ENCODE data around the gene MTA1. TPM values are rescaled to one million over a fixed set of nuclear protein-coding genes. Genes with fewer than 3 reads are reported as not detected.

MTA1 gene
- 100 to 1,000 TPM in 2 of 12 donors, 10 to 100 TPM in 9, not detected in 1; 63.7 to 114 (median 75.3) TPM for polyA plus RNA-seq (ENCODE audit: insufficient read length in 12 of 12)
- long read RNA-seq, donor 1, partial matches to known transcripts: 8 of 19 reads
- long read RNA-seq, donor 1, other reads (novel, unspliced or antisense): 0 of 19 reads
- long read RNA-seq, donor 2, partial matches to known transcripts: 7 of 14 reads
- long read RNA-seq, donor 2, other reads (novel, unspliced or antisense): 0 of 14 reads
- long read RNA-seq, donor 3, partial matches to known transcripts: 5 of 11 reads
- long read RNA-seq, donor 3, other reads (novel, unspliced or antisense): 0 of 11 reads
- long read RNA-seq, donor 4, partial matches to known transcripts: 0 of 2 reads
- long read RNA-seq, donor 4, other reads (novel, unspliced or antisense): 0 of 2 reads
- long read RNA-seq, donor 5, partial matches to known transcripts: 0 of 3 reads
- long read RNA-seq, donor 5, other reads (novel, unspliced or antisense): 0 of 3 reads
- long read RNA-seq, donor 6, partial matches to known transcripts: 0 of 3 reads
- long read RNA-seq, donor 6, other reads (novel, unspliced or antisense): 0 of 3 reads
- long read RNA-seq, donor 7, partial matches to known transcripts: 0 of 3 reads
- long read RNA-seq, donor 7, other reads (novel, unspliced or antisense): 0 of 3 reads
- long read RNA-seq, donor 8, partial matches to known transcripts: 0 of 7 reads
- long read RNA-seq, donor 8, other reads (novel, unspliced or antisense): 0 of 7 reads
- long read RNA-seq, donor 9, partial matches to known transcripts: 0 of 4 reads
- long read RNA-seq, donor 9, other reads (novel, unspliced or antisense): 0 of 4 reads
- long read RNA-seq, donor 10, partial matches to known transcripts: 0 of 7 reads
- long read RNA-seq, donor 10, other reads (novel, unspliced or antisense): 0 of 7 reads
- long read RNA-seq, donor 11, transcript MTA1-201 (21 exons, 2,876 nt): major isoform, 8 of 11 reads
- long read RNA-seq, donor 11, partial matches to known transcripts: 0 of 11 reads
- long read RNA-seq, donor 11, other reads (novel, unspliced or antisense): 0 of 11 reads

GRCh38 chr14:105419195-105420091 lies at the start of gene MTA1:
Gene MTA1 (plus strand): TSS chr14:105419827. CDS start chr14:105420036, 209 bp downstream.
- no peak for DNase-seq

- DNase-seq: no peak
These were observed 45.2 kb upstream of the MTA1 start for GRCh38 chr14:105374389-105374788.

DNA sequence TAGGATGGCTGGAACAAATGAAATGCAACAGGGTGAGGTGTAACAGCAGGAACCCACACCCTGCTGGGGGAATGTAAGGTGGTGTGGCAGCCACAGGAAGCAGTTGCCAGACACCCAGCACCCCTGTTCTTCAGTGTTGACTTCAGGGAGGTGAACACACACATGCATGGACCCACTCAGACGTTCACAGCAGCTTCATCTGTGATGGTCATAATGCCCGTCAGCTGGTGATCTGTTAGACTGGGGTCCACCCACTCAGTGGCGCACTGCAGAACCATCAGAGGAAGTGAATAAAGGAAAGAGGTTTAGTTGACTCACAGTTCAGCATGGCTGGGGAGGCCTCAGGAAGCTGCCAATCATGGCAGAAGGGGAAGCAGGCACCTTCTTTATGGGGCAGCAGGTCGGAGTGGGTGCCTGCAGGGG lies 44.0 kb upstream of the MTA1 start:
- DNase-seq: no peak

- DNase-seq: no peak
These were observed 42.8 kb upstream of the MTA1 start for GRCh38 chr14:105376521-105377440.

- no peak for DNase-seq
These were observed 42.0 kb upstream of the MTA1 start for GRCh38 chr14:105377555-105378182.

DNA sequence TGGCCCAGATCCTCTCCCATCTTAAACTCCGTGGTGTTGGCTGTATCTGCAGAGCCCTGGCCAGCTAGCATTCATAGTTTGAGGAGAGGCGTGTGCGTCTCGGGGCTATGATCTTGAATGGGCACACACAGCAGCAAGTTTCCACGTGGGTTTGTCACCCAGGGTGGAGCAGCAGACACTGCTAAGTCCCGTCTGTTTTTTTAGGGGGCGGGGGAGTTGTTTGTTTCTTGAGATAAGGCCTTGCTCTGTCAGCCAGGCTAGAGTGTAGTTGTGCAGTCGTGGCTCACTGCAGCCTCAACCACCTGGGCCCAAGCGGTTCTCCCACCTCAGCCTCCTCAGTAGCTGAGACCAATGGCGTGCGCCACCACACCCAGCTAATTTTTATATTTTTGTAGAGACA lies 41.4 kb upstream of the MTA1 start:
- DNase-seq: no peak

DNA sequence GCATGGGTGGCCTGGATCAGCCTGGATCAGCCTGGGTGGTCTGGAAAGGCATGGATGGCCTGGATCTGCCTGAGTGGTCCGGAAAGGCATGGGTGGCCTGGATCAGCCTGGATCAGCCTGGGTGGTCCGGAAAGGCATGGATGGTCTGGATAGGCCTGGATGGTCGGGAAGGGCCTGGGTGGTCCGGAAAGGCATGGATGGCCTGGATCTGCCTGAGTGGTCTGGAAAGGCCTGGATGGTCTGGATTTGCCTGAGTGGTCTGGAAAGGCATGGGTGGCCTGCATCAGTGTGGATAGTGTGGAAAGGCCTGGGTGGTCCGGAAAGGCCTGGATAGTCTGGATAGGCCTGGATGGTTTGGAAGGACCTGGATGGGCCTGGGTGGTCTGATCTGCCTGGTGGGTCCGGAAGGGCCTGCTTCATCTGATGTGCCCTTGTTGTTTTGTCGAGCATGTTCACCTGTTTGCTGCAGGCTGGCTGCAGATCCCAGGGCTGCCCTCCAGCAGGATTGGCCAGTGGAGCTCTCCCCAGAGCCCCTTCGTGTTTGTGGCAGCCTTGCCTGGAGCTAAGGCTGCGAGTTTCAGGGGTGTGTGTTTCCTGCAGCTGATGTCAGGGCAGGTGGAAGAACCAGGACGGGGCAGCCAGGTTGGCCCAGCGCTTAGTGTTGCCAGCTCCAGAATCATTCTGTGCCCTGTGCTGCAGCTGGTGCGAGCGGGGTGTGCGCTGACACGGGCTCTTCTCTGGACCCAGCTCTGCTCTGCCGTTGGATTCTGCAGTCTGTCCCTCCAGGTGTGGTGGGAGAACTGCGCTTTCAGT lies 40.5 kb upstream of the MTA1 start:
- DNase-seq: no peak

GRCh38 chr14:105379946-105380345 lies 39.7 kb upstream of the MTA1 start:
- no peak for DNase-seq

DNA sequence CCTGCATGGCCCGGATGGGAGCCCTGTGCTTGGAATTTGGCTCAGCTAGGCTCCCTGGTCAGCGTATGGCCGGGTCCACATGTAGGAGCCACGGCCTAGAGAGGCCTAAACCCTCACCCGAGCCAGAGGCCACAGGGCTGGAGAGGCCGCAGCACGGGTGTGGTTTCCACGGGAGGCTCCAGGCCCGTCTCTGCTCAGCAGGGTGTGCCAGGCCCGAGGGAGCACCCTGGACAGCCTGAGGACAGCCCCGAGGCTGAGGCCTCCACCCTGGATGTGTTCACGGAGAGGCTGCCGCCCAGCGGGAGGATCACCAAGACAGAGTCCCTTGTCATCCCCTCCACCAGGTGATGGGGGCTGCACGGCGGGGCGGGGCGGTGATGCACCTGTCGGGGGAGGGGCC lies 38.9 kb upstream of the MTA1 start:
- no peak for DNase-seq

DNA sequence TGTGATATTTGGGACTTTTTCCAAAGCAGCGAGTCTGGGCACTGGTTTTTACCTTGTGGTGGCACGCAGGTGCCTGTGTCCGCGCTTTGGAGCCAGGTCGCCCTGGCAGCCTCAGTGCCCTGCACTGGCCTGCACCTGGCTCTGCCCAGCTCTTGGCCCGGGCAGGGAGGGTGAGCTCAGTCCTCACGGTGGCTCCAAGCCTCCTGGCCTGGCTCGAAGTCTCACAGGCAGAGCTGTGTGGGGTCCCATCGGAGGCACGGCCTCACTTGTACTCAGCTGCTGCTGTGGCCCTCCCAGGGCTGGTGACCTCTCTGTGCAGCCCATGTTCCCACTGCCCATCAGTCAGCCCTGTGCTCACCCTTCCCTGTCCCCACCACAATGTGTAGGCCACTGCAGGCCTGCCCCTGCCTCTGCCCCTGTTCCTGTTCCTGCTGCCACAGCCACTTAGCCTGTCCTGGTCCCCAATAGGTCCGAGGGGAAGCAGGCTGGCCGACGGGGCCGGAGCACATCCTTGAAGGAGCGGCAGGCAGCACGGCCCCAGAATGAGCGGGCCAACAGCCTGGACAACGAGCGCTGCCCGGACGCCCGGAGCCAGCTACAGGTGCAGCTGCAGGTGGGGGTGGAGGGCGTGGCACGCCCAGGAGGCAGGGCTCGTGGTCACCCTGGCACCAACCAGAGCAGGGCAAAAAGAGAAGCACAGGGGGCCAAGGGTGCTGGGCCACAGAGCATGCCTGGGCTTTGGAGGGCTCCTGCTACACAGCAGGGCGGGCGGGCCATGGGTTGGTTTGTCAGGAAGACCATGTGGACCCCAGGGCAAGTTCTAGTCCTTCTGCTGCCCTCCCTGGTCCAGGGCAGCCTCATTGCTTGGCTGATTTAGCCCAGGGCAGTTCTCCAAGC lies 37.9 kb upstream of the MTA1 start:
- DNase-seq: no peak

- DNase-seq: no peak
These were observed 37.1 kb upstream of the MTA1 start for GRCh38 chr14:105382343-105383082.

- DNase-seq: no peak
These were observed 36.4 kb upstream of the MTA1 start for GRCh38 chr14:105383083-105383730.

DNA sequence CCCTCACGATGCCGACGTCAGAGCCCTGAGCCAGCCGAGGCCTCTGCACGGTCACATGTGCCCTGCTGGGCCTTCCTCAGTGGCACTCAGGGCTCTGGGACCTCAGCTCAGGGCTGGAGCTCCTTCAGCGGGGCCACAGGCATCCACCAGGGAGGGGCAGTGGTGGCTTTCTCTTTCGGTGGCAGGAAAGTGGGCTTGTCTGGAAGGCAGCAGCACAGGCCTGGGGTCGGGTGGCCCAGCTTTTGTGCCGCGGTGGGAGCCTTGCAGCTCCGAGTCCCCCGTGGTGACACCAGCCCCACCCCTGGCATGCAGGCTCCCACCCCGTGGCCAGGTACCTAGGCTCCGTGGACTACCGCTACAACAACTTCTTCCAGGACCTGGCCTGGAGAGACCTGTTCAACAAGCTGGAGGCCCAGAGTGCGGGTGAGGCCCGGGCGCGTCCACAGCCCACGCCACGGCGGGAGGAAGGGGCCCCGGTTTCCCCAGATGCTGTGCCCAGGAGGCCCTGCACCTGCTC lies 35.5 kb upstream of the MTA1 start:
- no peak for DNase-seq

GRCh38 chr14:105384605-105385321 lies 34.9 kb upstream of the MTA1 start:
- DNase-seq: no peak

DNA sequence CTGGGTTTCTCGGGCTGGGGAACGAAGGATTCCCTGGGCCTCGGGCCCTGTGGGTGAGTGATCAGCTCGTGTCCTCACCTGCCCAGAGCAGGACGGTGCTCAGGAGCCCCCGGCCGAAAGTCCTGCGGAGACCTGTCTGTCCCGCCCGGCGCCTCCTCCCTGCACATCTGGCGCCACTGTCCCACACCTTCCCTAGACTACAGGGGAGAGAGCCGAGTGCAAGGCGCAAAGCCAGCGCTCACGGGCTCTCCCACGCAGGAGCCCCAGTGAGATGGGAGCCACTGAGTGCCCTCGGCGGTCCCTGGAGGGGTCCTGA lies 34.3 kb upstream of the MTA1 start:
- DNase-seq: no peak

All from muscle of arm (tissue), 14 donors.